Right renal cortex interstitium (tissue), 3 donors: ENCODE data around the gene PHF12. TPM values are rescaled to one million over a fixed set of nuclear protein-coding genes. Genes with fewer than 3 reads are reported as not detected.
"Not testable (repeated sequence)": the region's sequence is repeated elsewhere in the genome, so short reads cannot be mapped to it uniquely, and the experiment has no call there.

Source experiments
- DNase-seq, 3 donors: peaks; one replicate each; pipeline ENCODE4 v3.0.0-alpha.2; 2013; ENCODE audit warnings: low read depth in 3 of 3, low spot score in 2 of 3
- polyA plus RNA-seq, 3 donors: library from polyadenylated mRNA; unstranded; fragments of 120-200 nt; gene quantifications; one replicate each; pipeline ENCODE4 v1.2.1, GENCODE V29; 2013; ENCODE audit not compliant: insufficient read length in 3 of 3

The PHF12 gene
- polyA plus RNA-seq, 3 donors = 45.0 to 52.0 (median 46.4) TPM

- no peak for DNase-seq
These were observed 12.8 kb downstream of the PHF12 start for GRCh38 chr17:28938552-28938951.

- no peak for DNase-seq
These were observed 14.1 kb downstream of the PHF12 start for GRCh38 chr17:28937044-28937729.

GRCh38 chr17:28935744-28936460 lies 15.4 kb downstream of the PHF12 start:
- no peak for DNase-seq

- not testable (repeated sequence) for DNase-seq
These were observed 16.8 kb downstream of the PHF12 start for GRCh38 chr17:28934508-28934907.

- no peak for DNase-seq
These were observed 21.5 kb downstream of the PHF12 start for GRCh38 chr17:28929787-28930186.

GRCh38 chr17:28928061-28928460 lies 23.3 kb downstream of the PHF12 start:
- DNase-seq = no peak

- DNase-seq = no peak
These were observed 24.5 kb downstream of the PHF12 start for GRCh38 chr17:28926786-28927185.

GRCh38 chr17:28926366-28926765 lies 25.0 kb downstream of the PHF12 start:
- no peak for DNase-seq

- DNase-seq = no peak
These were observed 25.4 kb downstream of the PHF12 start for GRCh38 chr17:28925912-28926365.

GRCh38 chr17:28920201-28920600 lies 31.1 kb downstream of the PHF12 start:
- no peak for DNase-seq

GRCh38 chr17:28918295-28918694 lies 33.0 kb downstream of the PHF12 start:
- DNase-seq = no peak

- no peak for DNase-seq
These were observed 33.9 kb downstream of the PHF12 start for GRCh38 chr17:28917465-28917864.

GRCh38 chr17:28917029-28917428 lies 34.3 kb downstream of the PHF12 start:
- no peak for DNase-seq

- DNase-seq = no peak
These were observed 34.9 kb downstream of the PHF12 start for GRCh38 chr17:28916302-28916934.

GRCh38 chr17:28912938-28913333 lies 38.4 kb downstream of the PHF12 start:
- DNase-seq = no peak

- no peak for DNase-seq
These were observed 38.9 kb downstream of the PHF12 start for GRCh38 chr17:28912281-28912937.

- DNase-seq = no peak
These were observed 39.8 kb downstream of the PHF12 start for GRCh38 chr17:28911411-28912045.

- no peak for DNase-seq
These were observed 40.8 kb downstream of the PHF12 start for GRCh38 chr17:28910534-28910933.

- no peak for DNase-seq
These were observed 42.6 kb downstream of the PHF12 start for GRCh38 chr17:28908640-28909167.

GRCh38 chr17:28907709-28908475 lies 43.4 kb downstream of the PHF12 start:
- no peak for DNase-seq
